IPS DF 4.7 (cell line): ENCODE measurements around the gene ABCG1.

Source experiments
- DNase-seq: peaks from one replicate; pipeline ENCODE4 v3.0.0-alpha.2; 2013; ENCODE audit warnings: low spot score; ENCODE audit errors: extremely low read depth

ABCG1 gene

GRCh38 chr21:42266971-42267556 lies 48.1 kb downstream of the ABCG1 start:
- no peak for DNase-seq

GRCh38 chr21:42269386-42269785 lies 50.4 kb downstream of the ABCG1 start:
- no peak for DNase-seq

GRCh38 chr21:42271065-42271464 lies 52.1 kb downstream of the ABCG1 start:
- DNase-seq, result no peak

GRCh38 chr21:42272109-42272962 lies 53.4 kb downstream of the ABCG1 start:
- no peak for DNase-seq

- no peak for DNase-seq
Measured at GRCh38 chr21:42272984-42273600, 54.2 kb downstream of the ABCG1 start.

GRCh38 chr21:42276076-42276475 lies 57.1 kb downstream of the ABCG1 start:
- no peak for DNase-seq

- DNase-seq, result no peak
Measured at GRCh38 chr21:42276526-42277154, 57.7 kb downstream of the ABCG1 start.

GRCh38 chr21:42277593-42277992 lies 58.7 kb downstream of the ABCG1 start:
- no peak for DNase-seq

GRCh38 chr21:42278451-42279149 lies 59.7 kb downstream of the ABCG1 start:
- DNase-seq, result no peak

GRCh38 chr21:42279341-42279871 lies 60.5 kb downstream of the ABCG1 start:
- DNase-seq, result no peak

GRCh38 chr21:42279888-42280287 lies 60.9 kb downstream of the ABCG1 start:
- DNase-seq, result no peak

GRCh38 chr21:42280356-42281180 lies 61.6 kb downstream of the ABCG1 start:
- no peak for DNase-seq

GRCh38 chr21:42281181-42281680 lies 62.3 kb downstream of the ABCG1 start:
- DNase-seq, result no peak

- no peak for DNase-seq
Measured at GRCh38 chr21:42282021-42282420, 63.1 kb downstream of the ABCG1 start.

- no peak for DNase-seq
Measured at GRCh38 chr21:42282715-42283114, 63.8 kb downstream of the ABCG1 start.

- DNase-seq, result no peak
Measured at GRCh38 chr21:42285569-42286245, 66.8 kb downstream of the ABCG1 start.

- no peak for DNase-seq
Measured at GRCh38 chr21:42286416-42286815, 67.5 kb downstream of the ABCG1 start.

GRCh38 chr21:42287193-42288083 lies 68.5 kb downstream of the ABCG1 start:
- DNase-seq, result no peak
